AG04449 (cell line): ENCODE measurements around the gene BHLHA9.

Experiments
- CTCF ChIA-PET: fragments of 350-600 bp; formaldehyde crosslinking; extraction: SDS; loops from one replicate; lab custom pipeline; 2021; ENCODE audit warnings: antibody characterized with exemption; lab: Yijun Ruan, JAX
- POLR2A ChIA-PET: fragments of 400-600, 350-600 bp; formaldehyde crosslinking; extraction: SDS; loops from one replicate; lab custom pipeline; 2020; ENCODE audit warnings: antibody characterized with exemption, inconsistent platforms; lab: Yijun Ruan, JAX
- DNase-seq: peaks from one replicate; pipeline ENCODE4 v3.0.0-alpha.2; 2010; ENCODE audit warnings: low read depth, low spot score
- H3K4me3 ChIP-seq: 2 replicates; pipeline ENCODE4 v1.5.1; 2011; ENCODE audit warnings: low read depth, mild to moderate bottlenecking, control low read depth, low read length
- TF ChIP-seq, protein P1 (sequence below): IDR thresholded peaks from one replicate; pipeline ENCODE4 v1.5.1; 2011; ENCODE audit warnings: mild to moderate bottlenecking, moderate library complexity, low read length, control low read depth, inconsistent platforms; ENCODE audit not compliant: insufficient read depth; ENCODE audit errors: missing control alignments

Gene BHLHA9

GRCh38 chr17:1260770-1261161, 9.5 kb upstream of the BHLHA9 start:
- CTCF ChIA-PET, result interaction anchor here (0.9 to 3.2 kb wide), 11 partner anchors 8 to 388 kb away, joined by 3 to 55 read pairs (median 6); partner anchors contain the start of genes INPP5K and RILP
- H3K4me3 ChIP-seq, result no peak overlapping the region
- TF ChIP-seq, protein P1, sequence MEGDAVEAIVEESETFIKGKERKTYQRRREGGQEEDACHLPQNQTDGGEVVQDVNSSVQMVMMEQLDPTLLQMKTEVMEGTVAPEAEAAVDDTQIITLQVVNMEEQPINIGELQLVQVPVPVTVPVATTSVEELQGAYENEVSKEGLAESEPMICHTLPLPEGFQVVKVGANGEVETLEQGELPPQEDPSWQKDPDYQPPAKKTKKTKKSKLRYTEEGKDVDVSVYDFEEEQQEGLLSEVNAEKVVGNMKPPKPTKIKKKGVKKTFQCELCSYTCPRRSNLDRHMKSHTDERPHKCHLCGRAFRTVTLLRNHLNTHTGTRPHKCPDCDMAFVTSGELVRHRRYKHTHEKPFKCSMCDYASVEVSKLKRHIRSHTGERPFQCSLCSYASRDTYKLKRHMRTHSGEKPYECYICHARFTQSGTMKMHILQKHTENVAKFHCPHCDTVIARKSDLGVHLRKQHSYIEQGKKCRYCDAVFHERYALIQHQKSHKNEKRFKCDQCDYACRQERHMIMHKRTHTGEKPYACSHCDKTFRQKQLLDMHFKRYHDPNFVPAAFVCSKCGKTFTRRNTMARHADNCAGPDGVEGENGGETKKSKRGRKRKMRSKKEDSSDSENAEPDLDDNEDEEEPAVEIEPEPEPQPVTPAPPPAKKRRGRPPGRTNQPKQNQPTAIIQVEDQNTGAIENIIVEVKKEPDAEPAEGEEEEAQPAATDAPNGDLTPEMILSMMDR, result no peak
- POLR2A ChIA-PET, result no interaction called here
- DNase-seq, result no peak

- DNase-seq, result no peak
- TF ChIP-seq, protein P1, result no peak
- POLR2A ChIA-PET, result no interaction called here
- CTCF ChIA-PET, result interaction anchor here (1.4 to 1.9 kb wide), 2 partner anchors 8 to 101 kb away, joined by 4 to 5 read pairs; no protein-coding TSS in a partner anchor
- no peak overlapping the region for H3K4me3 ChIP-seq
Observed at GRCh38 chr17:1264196-1264595, 6.0 kb upstream of the BHLHA9 start.

DNA sequence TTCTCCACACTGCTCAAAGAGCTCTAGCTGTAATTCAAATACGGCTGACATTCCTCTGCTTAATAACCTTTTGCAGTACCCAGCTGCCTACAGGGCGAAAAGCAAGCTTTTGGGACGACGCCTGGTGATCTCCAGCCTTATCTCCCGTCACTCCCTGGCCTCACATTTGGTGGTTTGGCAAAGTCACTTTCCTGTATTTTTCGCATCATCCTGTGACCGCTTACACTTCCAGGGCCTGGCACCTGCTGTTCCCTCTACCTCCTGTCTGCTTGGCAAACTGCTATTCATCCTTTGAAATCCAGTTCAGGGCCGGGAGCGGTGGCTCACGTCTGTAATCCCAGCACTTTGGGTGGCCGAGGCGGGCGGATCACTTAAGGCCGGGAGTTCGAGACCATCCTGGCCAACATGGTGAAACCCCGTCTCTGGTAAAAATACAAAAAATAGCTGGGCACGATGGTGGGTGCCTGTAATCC, 2.7 kb upstream of the BHLHA9 start:
- no peak for DNase-seq
- POLR2A ChIA-PET, result no interaction called here
- TF ChIP-seq, protein P1, result no peak
- H3K4me3 ChIP-seq, result peak overlapping the region; percentile 71
- CTCF ChIA-PET, result interaction anchor here (0.7 to 1.9 kb wide), 4 partner anchors 8 to 98 kb away, joined by 3 to 10 read pairs (median 4); no protein-coding TSS in a partner anchor

DNA sequence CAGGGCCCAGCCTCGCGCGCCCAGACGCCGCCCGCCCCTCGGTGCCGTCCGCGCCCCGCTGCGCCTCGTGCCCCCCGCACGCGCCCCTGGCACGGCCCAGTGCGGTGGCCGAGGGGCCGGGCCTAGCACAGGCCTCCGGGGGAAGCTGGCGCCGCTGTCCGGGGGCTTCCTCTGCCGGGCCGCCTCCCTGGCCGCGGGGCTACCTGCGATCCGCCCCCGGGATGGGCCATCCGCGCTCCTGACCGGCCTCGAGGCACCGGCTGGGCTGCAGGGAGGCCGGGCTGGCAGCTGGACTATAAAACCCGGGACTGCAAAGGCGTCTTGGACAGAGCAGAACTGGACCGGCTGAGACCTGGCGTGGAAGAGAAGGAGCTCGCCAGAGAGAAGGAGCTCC, 783 bp downstream of the BHLHA9 start:
- ChIA-PET CTCF (interaction anchor here (2.8 to 5.1 kb wide), 2 partner anchors 62 to 243 kb away, joined by 13 to 41 read pairs; partner anchors contain the start of gene INPP5K), POLR2A (no interaction called here)
- TF ChIP-seq, protein P1, result no peak
- H3K4me3 ChIP-seq, result no peak overlapping the region
- DNase-seq, result no peak

DNA sequence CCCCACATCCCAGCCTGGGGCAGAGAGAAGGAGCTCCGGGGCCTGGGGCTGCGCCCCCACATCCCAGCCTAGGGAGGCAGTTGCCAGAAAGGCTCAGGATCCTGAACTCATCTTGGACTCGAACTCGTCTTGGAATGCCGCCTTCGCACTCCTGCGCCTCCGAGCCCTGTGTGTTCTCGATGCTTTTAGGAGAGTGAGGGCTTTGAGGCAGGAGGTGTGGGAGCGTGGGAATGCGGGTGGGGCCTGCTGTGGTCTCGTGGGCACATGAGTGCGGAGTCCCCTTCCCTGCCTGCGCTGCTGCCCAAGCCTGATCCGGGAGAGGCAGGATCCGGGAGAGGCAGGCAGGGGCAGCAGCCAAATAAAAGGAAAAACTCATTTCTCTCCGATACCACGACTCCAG, 1.2 kb downstream of the BHLHA9 start:
- ChIA-PET POLR2A (no interaction called here), CTCF (interaction anchor here (0.8 to 5.1 kb wide), 4 partner anchors 11 to 243 kb away, joined by 4 to 41 read pairs (median 10); partner anchors contain the start of gene INPP5K)
- DNase-seq, result no peak
- H3K4me3 ChIP-seq, result no peak overlapping the region
- TF ChIP-seq, protein P1, result no peak

GRCh38 chr17:1272701-1273100, 2.5 kb downstream of the BHLHA9 start:
- no peak overlapping the region for H3K4me3 ChIP-seq
- POLR2A ChIA-PET, result interaction anchor here (0.8 kb wide), 1 partner anchor 244 kb away, joined by 4 read pairs; the partner anchor contains the start of gene INPP5K
- TF ChIP-seq, protein P1, result no peak
- no peak for DNase-seq
- CTCF ChIA-PET, result interaction anchor here (0.9 to 5.1 kb wide), 6 partner anchors 12 to 242 kb away, joined by 3 to 41 read pairs (median 5); partner anchors contain the start of gene INPP5K
